Bronchial smooth muscle cell (primary cell): ENCODE measurements around the gene FFAR4. TPM values are rescaled to one million over a fixed set of nuclear protein-coding genes. Genes with fewer than 3 reads are reported as not detected.

Experiments used
- total RNA-seq: library from RNA; depleted of rRNA; stranded (reverse); fragments of >200 nt; gene quantifications from 2 replicates; pipeline ENCODE4 v1.2.1, GENCODE V29; 2014

FFAR4 gene
- total RNA-seq, result not detected in 2 replicates

DNA sequence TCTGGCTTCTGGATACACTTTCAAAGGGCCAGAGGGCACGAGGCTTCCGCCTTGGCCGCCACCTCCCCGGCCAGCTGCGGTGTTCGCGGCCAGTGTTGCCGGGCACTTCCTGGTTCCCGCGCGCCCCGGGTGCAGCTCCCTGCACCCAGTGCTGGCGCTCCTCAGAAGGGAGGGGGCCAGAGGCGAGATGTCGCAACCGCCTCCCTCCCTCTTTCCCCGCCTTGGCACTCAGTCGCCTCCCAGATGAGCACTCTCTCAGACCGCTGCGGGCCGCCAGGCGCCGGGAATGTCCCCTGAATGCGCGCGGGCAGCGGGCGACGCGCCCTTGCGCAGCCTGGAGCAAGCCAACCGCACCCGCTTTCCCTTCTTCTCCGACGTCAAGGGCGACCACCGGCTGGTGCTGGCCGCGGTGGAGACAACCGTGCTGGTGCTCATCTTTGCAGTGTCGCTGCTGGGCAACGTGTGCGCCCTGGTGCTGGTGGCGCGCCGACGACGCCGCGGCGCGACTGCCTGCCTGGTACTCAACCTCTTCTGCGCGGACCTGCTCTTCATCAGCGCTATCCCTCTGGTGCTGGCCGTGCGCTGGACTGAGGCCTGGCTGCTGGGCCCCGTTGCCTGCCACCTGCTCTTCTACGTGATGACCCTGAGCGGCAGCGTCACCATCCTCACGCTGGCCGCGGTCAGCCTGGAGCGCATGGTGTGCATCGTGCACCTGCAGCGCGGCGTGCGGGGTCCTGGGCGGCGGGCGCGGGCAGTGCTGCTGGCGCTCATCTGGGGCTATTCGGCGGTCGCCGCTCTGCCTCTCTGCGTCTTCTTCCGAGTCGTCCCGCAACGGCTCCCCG is at the start of gene FFAR4:
FFAR4 (plus strand) TSS at position 231 of the 842 bp plus-strand sequence; CDS start at position 287, 56 bp downstream.

DNA sequence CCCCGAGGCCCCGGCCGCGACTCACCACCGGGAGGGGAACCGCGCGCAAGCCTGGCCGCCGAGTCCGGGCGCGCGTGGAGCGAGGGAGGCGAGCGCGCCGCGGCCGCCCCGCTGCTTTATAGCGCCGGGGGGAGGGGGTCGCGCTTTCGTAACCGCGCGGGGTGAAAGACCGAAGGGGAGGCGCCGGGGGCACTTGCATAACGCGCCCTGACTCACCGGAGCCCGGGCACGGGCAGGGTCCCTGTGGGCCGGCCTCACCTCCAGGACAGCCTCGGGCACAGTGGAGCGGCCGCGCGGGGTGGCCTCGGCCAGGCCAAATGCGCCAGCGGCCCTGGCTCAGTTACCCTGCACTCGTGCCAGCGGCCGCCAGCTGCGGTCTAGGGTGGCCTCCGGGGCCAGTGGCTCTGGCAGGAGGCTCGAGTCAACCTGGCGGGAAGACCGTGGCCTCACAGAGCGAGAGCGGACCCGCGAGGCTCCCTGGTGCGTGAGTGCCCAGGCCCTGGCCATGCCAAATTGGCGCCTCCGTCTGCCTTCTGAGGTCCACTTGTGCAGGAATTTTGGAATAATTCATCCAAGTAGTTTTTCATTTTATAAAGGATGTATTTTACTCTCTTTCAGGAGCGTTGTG is 34.8 kb downstream of the FFAR4 start, which contains the start of gene RBP4:
RBP4 (minus strand) TSS at position 90 of the 628 bp plus-strand sequence. CDS start 207 bp downstream, outside the sequence.

GRCh38 chr10:93612311-93612710 is 45.8 kb downstream of the FFAR4 start, which contains the start of gene PDE6C:
Gene PDE6C (plus strand): TSS chr10:93612537. CDS start chr10:93612726, 189 bp downstream.

Other genes starting within 250 kb of the FFAR4 start
- 108 and 184 TPM in 2 replicates for gene MYOF, start 84.3 kb upstream of the FFAR4 start, total RNA-seq
- gene CEP55, start 70.1 kb upstream of the FFAR4 start, total RNA-seq, result 0.94 and 4.6 TPM in 2 replicates
- gene RBP4, start 34.6 kb downstream of the FFAR4 start, total RNA-seq, result 0.17 TPM in 1 of 2 replicates, not detected in the other
- gene PDE6C, start 45.9 kb downstream of the FFAR4 start, total RNA-seq, result not detected in 2 replicates
- gene FRA10AC1, start 135.9 kb downstream of the FFAR4 start, total RNA-seq, result 3.7 and 6.1 TPM in 2 replicates
- 0.26 TPM in 1 of 2 replicates, not detected in the other for gene LGI1, start 191.3 kb downstream of the FFAR4 start, total RNA-seq